ENCODE measurements around the gene DVL1. TPM values are rescaled to one million over a fixed set of nuclear protein-coding genes. Genes with fewer than 3 reads are reported as not detected.

The DVL1 gene
- total RNA-seq, 6 donors from 2014 or later, result 71.8 to 205 (median 90.6) TPM

GRCh38 chr1:1342584-1343115 is 6.6 kb downstream of the DVL1 start:
- 83 to 88% methylated on average over 14 to 18 of the region's 18 CpGs for WGBS, 2 donors
- TF ChIP-seq EP300 (IDR thresholded peaks at IDR 0.05) (no peak), POLR2A (IDR thresholded peaks at IDR 0.05) (no peak), POLR2AphosphoS5 (IDR thresholded peaks at IDR 0.05) (no peak)
- TF ChIP-seq, protein P1, sequence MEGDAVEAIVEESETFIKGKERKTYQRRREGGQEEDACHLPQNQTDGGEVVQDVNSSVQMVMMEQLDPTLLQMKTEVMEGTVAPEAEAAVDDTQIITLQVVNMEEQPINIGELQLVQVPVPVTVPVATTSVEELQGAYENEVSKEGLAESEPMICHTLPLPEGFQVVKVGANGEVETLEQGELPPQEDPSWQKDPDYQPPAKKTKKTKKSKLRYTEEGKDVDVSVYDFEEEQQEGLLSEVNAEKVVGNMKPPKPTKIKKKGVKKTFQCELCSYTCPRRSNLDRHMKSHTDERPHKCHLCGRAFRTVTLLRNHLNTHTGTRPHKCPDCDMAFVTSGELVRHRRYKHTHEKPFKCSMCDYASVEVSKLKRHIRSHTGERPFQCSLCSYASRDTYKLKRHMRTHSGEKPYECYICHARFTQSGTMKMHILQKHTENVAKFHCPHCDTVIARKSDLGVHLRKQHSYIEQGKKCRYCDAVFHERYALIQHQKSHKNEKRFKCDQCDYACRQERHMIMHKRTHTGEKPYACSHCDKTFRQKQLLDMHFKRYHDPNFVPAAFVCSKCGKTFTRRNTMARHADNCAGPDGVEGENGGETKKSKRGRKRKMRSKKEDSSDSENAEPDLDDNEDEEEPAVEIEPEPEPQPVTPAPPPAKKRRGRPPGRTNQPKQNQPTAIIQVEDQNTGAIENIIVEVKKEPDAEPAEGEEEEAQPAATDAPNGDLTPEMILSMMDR (IDR thresholded peaks at IDR 0.05), result no peak
- Histone ChIP-seq H3K4me3 (no peak overlapping the region), H3K4me1 (peaks cover 27 to 43% (median 36%) of the 10 kb centered on the region in 4 donors), H3K9me3 (no peaks in the 10 kb centered on the region), H3K27ac (no peak overlapping the region), H3K27me3 (no peaks in the 10 kb centered on the region), H3K36me3 (peaks cover 3 to 44% (median 33%) of the 10 kb centered on the region in 4 donors)
- DNase-seq, result peak in 1 of 2 donors; percentile 73
- no peak for ATAC-seq (ENCODE audit: low FRiP score in 2 of 2)

DNA sequence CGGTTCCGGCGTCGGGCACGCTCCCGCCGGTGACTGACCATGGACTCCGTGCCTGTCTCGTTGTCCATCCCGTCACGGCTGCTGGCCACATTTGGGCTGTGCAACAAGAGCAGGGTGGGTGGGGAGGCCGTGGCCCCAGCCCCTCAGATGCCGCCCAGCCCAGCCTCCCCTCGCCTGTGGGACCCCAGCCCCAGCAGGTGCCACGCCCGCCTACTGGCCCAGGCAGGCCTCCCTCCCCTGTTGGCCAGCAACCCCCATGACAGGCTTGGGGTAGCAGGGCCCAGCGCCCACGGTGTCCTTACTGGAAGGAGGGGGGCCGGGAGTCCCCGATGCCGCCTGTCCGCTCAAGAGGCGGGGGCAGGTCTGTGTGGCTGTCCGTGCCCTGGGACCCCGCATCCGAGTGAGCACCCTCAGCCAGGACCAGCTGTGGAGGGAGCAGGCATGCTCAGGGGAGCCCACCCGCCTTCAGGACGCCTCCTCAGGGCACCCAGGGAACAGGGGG is 7.1 kb downstream of the DVL1 start:
- Histone ChIP-seq H3K36me3 (peaks cover 3 to 49% (median 36%) of the 10 kb centered on the region in 4 donors), H3K4me1 (peaks cover 21 to 38% (median 31%) of the 10 kb centered on the region in 4 donors), H3K4me3 (no peak overlapping the region), H3K27me3 (no peaks in the 10 kb centered on the region), H3K27ac (no peak overlapping the region), H3K9me3 (no peaks in the 10 kb centered on the region)
- DNase-seq (peak in 1 of 2 donors; percentile 83), ATAC-seq (ENCODE audit: low FRiP score in 2 of 2) (no peak)
- WGBS, 2 donors, result 94% methylated on average over 10 to 25 of the region's 28 CpGs
- TF ChIP-seq, protein P1 (IDR thresholded peaks at IDR 0.05), result no peak
- no peak for TF ChIP-seq EP300 (IDR thresholded peaks at IDR 0.05)
- TF ChIP-seq POLR2AphosphoS5 (IDR thresholded peaks at IDR 0.05), result no peak
- TF ChIP-seq POLR2A (IDR thresholded peaks at IDR 0.05), result no peak

GRCh38 chr1:1341549-1342021 is 7.6 kb downstream of the DVL1 start:
- no peaks in the 10 kb centered on the region for H3K27me3 ChIP-seq
- WGBS, 2 donors, result 91 to 95% methylated on average over 17 of the region's 17 CpGs
- DNase-seq (peak in 1 of 2 donors; percentile 72), ATAC-seq (ENCODE audit: low FRiP score in 2 of 2) (no peak)
- H3K4me1 ChIP-seq, result peaks cover 16 to 33% (median 25%) of the 10 kb centered on the region in 4 donors
- no peak overlapping the region for H3K27ac ChIP-seq
- TF ChIP-seq EP300 (IDR thresholded peaks at IDR 0.05) (no peak), POLR2AphosphoS5 (IDR thresholded peaks at IDR 0.05) (no peak), POLR2A (IDR thresholded peaks at IDR 0.05) (no peak)
- TF ChIP-seq, protein P1 (IDR thresholded peaks at IDR 0.05), result no peak
- no peaks in the 10 kb centered on the region for H3K9me3 ChIP-seq
- no peak overlapping the region for H3K4me3 ChIP-seq
- peaks cover 3 to 54% (median 39%) of the 10 kb centered on the region in 4 donors for H3K36me3 ChIP-seq

GRCh38 chr1:1340791-1341548 is 8.2 kb downstream of the DVL1 start:
- peaks cover 10 to 27% (median 19%) of the 10 kb centered on the region in 4 donors for H3K4me1 ChIP-seq
- peak in 1 of 2 donors; percentile 47 for DNase-seq
- peaks cover 3 to 61% (median 42%) of the 10 kb centered on the region in 4 donors for H3K36me3 ChIP-seq
- H3K27me3 ChIP-seq, result no peaks in the 10 kb centered on the region
- TF ChIP-seq POLR2AphosphoS5 (IDR thresholded peaks at IDR 0.05) (no peak), EP300 (IDR thresholded peaks at IDR 0.05) (no peak), POLR2A (IDR thresholded peaks at IDR 0.05) (no peak)
- TF ChIP-seq, protein P1 (IDR thresholded peaks at IDR 0.05), result no peak
- no peak overlapping the region for H3K27ac ChIP-seq
- no peak overlapping the region for H3K4me3 ChIP-seq
- no peaks in the 10 kb centered on the region for H3K9me3 ChIP-seq
- ATAC-seq (ENCODE audit: low FRiP score in 2 of 2), result no peak
- 94 to 96% methylated on average over 35 to 36 of the region's 36 CpGs for WGBS, 2 donors

Data from upper lobe of left lung (tissue), 6 donors.